Kidney epithelial cell (primary cell): Measurements from ENCODE around the gene SHCBP1L. TPM values are rescaled to one million over a fixed set of nuclear protein-coding genes. Genes with fewer than 3 reads are reported as not detected.
"Not testable (repeated sequence)": the region's sequence is repeated elsewhere in the genome, so short reads cannot be mapped to it uniquely, and the experiment has no call there.

Experiments
- DNase-seq: peaks from one replicate; pipeline ENCODE4 v3.0.0-alpha.2; 2010; ENCODE audit warnings: low read depth
- H3K27me3 ChIP-seq: 2 replicates; pipeline ENCODE4 v1.6.0; 2011; ENCODE audit warnings: low read length; ENCODE audit not compliant: control insufficient read depth, insufficient read depth
- H3K36me3 ChIP-seq: 2 replicates; pipeline ENCODE4 v1.5.1; 2011; ENCODE audit warnings: low read length; ENCODE audit not compliant: control insufficient read depth, insufficient read depth
- H3K4me3 ChIP-seq: 2 replicates; pipeline ENCODE4 v1.5.1; 2011; ENCODE audit warnings: low read depth, mild to moderate bottlenecking, control low read depth, low read length
- CTCF ChIP-seq: IDR thresholded peaks from 2 replicates; pipeline ENCODE4 v1.5.1; 2011; ENCODE audit warnings: mild to moderate bottlenecking, moderate library complexity, low read length, control low read depth, inconsistent platforms; ENCODE audit not compliant: insufficient read depth, poor library complexity, severe bottlenecking
- total RNA-seq: library from RNA; depleted of rRNA; stranded (reverse); fragments of >200 nt; gene quantifications from 2 replicates; pipeline ENCODE4 v1.2.3, GENCODE V29; 2015

The SHCBP1L gene
- total RNA-seq, 1 donor from 2014 or later, result 0.17 TPM

- H3K4me3 ChIP-seq, result no peak overlapping the region
- no peaks in the 10 kb centered on the region for H3K36me3 ChIP-seq
- no peak for TF ChIP-seq CTCF
- peaks cover 8% of the 10 kb centered on the region for H3K27me3 ChIP-seq
- no peak for DNase-seq
Measured at GRCh38 chr1:182953826-182954225, 860 bp upstream of the SHCBP1L start.

- not testable (repeated sequence) for DNase-seq, H3K27me3 ChIP-seq, H3K36me3 ChIP-seq, H3K4me3 ChIP-seq
Measured at GRCh38 chr1:182943336-182943735, 9.6 kb downstream of the SHCBP1L start.

- H3K4me3 ChIP-seq, result peak overlapping the region; percentile 4
- not testable (repeated sequence) for H3K36me3 ChIP-seq, DNase-seq, H3K27me3 ChIP-seq
Measured at GRCh38 chr1:182942145-182942544, 10.8 kb downstream of the SHCBP1L start.

GRCh38 chr1:182939413-182939812 is 13.6 kb downstream of the SHCBP1L start:
- no peak for TF ChIP-seq CTCF
- Histone ChIP-seq H3K36me3 (no peaks in the 10 kb centered on the region), H3K4me3 (no peak overlapping the region), H3K27me3 (no peaks in the 10 kb centered on the region)
- DNase-seq, result no peak

- H3K36me3 ChIP-seq, result no peaks in the 10 kb centered on the region
- TF ChIP-seq CTCF, result no peak
- no peak for DNase-seq
- no peak overlapping the region for H3K4me3 ChIP-seq
- H3K27me3 ChIP-seq, result no peaks in the 10 kb centered on the region
Measured at GRCh38 chr1:182935716-182936115, 17.2 kb downstream of the SHCBP1L start.

- no peaks in the 10 kb centered on the region for H3K36me3 ChIP-seq
- no peak for DNase-seq
- TF ChIP-seq CTCF, result no peak
- H3K27me3 ChIP-seq, result no peaks in the 10 kb centered on the region
- H3K4me3 ChIP-seq, result no peak overlapping the region
Measured at GRCh38 chr1:182930985-182931384, 22.0 kb downstream of the SHCBP1L start.

GRCh38 chr1:182927693-182928433 is 25.1 kb downstream of the SHCBP1L start:
- no peak for DNase-seq
- no peaks in the 10 kb centered on the region for H3K27me3 ChIP-seq
- H3K4me3 ChIP-seq, result no peak overlapping the region
- no peak for TF ChIP-seq CTCF
- no peaks in the 10 kb centered on the region for H3K36me3 ChIP-seq
